Smooth muscle cell (in vitro differentiated cells): ENCODE measurements around the gene SLC26A1. TPM values are rescaled to one million over a fixed set of nuclear protein-coding genes. Genes with fewer than 3 reads are reported as not detected.

Experiments used
- DNase-seq: peaks from one replicate; lab custom pipeline; 2025; ENCODE audit not compliant: unreplicated experiment; lab: John Stamatoyannopoulos, UW
- H2AFZ ChIP-seq: fragments of 200-600 bp; sonication (generic); 2 replicates; pipeline ENCODE4 v1.6.0; 2016; ENCODE audit warnings: antibody characterized with exemption, low read depth, mild to moderate bottlenecking
- H3F3A ChIP-seq: fragments of 200-600 bp; sonication (generic); 2 replicates; pipeline ENCODE4 v1.6.0; 2017; ENCODE audit warnings: antibody characterized with exemption, low read depth
- H3K27ac ChIP-seq: fragments of 200-600 bp; sonication (generic); 2 replicates; pipeline ENCODE4 v1.5.1; 2016; ENCODE audit warnings: low read depth, mild to moderate bottlenecking
- H3K27me3 ChIP-seq: fragments of 200-600 bp; sonication (generic); 2 replicates; pipeline ENCODE4 v1.6.1; 2016; ENCODE audit warnings: low read depth, mild to moderate bottlenecking
- H3K36me3 ChIP-seq: fragments of 200-600 bp; sonication (generic); 2 replicates; pipeline ENCODE4 v1.5.1; 2016; ENCODE audit warnings: low read depth
- H3K4me1 ChIP-seq: fragments of 200-600 bp; sonication (generic); 2 replicates; pipeline ENCODE4 v1.5.1; 2016; ENCODE audit warnings: low read depth
- H3K4me2 ChIP-seq: fragments of 200-600 bp; sonication (generic); 2 replicates; pipeline ENCODE4 v1.6.0; 2016; ENCODE audit warnings: mild to moderate bottlenecking
- H3K4me3 ChIP-seq: fragments of 200-600 bp; sonication (generic); 2 replicates; pipeline ENCODE4 v1.5.1; 2016; ENCODE audit warnings: mild to moderate bottlenecking
- H3K79me2 ChIP-seq: fragments of 200-600 bp; sonication (generic); 2 replicates; pipeline ENCODE4 v1.6.0; 2016; ENCODE audit warnings: low read depth, mild to moderate bottlenecking
- H3K9ac ChIP-seq: fragments of 200-600 bp; sonication (generic); 2 replicates; pipeline ENCODE4 v1.6.0; 2016; ENCODE audit warnings: low read depth
- H3K9me3 ChIP-seq: fragments of 200-600 bp; sonication (generic); replicated peaks from 2 replicates; pipeline ENCODE4 v1.5.1; 2016; ENCODE audit warnings: low read depth
- H4K20me1 ChIP-seq: fragments of 200-600 bp; sonication (generic); 2 replicates; pipeline ENCODE4 v1.6.0; 2016; ENCODE audit warnings: low read depth
- WGBS: methylation state at CpG from one replicate; pipeline ENCODE4 v1.1.7; 2016; ENCODE audit warnings: low lambda C conversion rate; 5-methylcytosine and 5-hydroxymethylcytosine counted together
- polyA plus RNA-seq: library from polyadenylated mRNA; unstranded; fragments of >200 nt; fragmentation: Nextera tagmentation; extraction: Ambion mirVana; gene quantifications from 2 replicates; pipeline ENCODE4 v1.2.1, GENCODE V29; 2016
- total RNA-seq: library from RNA; depleted of rRNA; stranded (reverse); fragments of >200 nt; gene quantifications from 2 replicates; pipeline ENCODE4 v1.2.3, GENCODE V29; 2014
- TF ChIP-seq, protein P1 (sequence below): fragments of 200-600 bp; sonication (generic); IDR thresholded peaks from 2 replicates; pipeline ENCODE4 v1.5.1; 2017; ENCODE audit warnings: borderline replicate concordance, mild to moderate bottlenecking, antibody characterized with exemption; ENCODE audit not compliant: insufficient read depth, poor library complexity, severe bottlenecking

SLC26A1 gene
- total and polyA plus RNA-seq, 2 experiments from 2014 or later: 0.67 to 1.7 TPM

DNA sequence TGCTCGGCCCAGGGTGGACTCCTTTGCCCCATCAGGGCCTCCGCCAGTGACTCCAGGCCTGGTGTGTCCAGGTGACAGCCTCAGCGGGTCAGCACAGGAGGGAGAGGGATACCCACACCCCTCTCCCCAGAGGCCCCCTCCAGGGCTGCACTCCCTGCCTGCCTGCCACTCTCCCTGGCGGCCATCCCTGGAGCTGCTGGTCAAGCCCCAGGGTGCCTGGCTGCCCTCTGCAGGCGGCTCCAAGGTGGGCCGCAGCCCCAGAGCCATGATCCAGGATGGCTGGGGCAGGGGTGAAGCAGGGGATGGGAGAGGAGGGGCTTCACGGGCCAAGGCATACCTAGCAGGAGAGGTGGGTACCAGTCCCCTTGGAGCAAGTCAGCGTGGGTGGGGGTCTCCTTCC lies 22.0 kb upstream of the SLC26A1 start:
- peaks cover 9% of the 10 kb centered on the region for H3F3A ChIP-seq
- 93% methylated on average over 7 of the region's 8 CpGs for WGBS
- DNase-seq: no peak
- H3K4me3 ChIP-seq: no peak overlapping the region
- TF ChIP-seq, protein P1, sequence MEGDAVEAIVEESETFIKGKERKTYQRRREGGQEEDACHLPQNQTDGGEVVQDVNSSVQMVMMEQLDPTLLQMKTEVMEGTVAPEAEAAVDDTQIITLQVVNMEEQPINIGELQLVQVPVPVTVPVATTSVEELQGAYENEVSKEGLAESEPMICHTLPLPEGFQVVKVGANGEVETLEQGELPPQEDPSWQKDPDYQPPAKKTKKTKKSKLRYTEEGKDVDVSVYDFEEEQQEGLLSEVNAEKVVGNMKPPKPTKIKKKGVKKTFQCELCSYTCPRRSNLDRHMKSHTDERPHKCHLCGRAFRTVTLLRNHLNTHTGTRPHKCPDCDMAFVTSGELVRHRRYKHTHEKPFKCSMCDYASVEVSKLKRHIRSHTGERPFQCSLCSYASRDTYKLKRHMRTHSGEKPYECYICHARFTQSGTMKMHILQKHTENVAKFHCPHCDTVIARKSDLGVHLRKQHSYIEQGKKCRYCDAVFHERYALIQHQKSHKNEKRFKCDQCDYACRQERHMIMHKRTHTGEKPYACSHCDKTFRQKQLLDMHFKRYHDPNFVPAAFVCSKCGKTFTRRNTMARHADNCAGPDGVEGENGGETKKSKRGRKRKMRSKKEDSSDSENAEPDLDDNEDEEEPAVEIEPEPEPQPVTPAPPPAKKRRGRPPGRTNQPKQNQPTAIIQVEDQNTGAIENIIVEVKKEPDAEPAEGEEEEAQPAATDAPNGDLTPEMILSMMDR: no peak
- H3K79me2 ChIP-seq: no peaks in the 10 kb centered on the region
- no peaks in the 10 kb centered on the region for H3K9me3 ChIP-seq
- peaks cover 19% of the 10 kb centered on the region for H3K4me1 ChIP-seq
- H3K27me3 ChIP-seq: no peaks in the 10 kb centered on the region
- peaks cover 71% of the 10 kb centered on the region for H4K20me1 ChIP-seq
- no peak overlapping the region for H3K9ac ChIP-seq
- no peaks in the 10 kb centered on the region for H3K36me3 ChIP-seq
- no peak overlapping the region for H3K4me2 ChIP-seq
- H3K27ac ChIP-seq: no peak overlapping the region
- H2AFZ ChIP-seq: no peak overlapping the region

- H3K9me3 ChIP-seq: no peaks in the 10 kb centered on the region
- 95% methylated on average over 36 of the region's 36 CpGs for WGBS
- no peak overlapping the region for H2AFZ ChIP-seq
- no peak for DNase-seq
- no peaks in the 10 kb centered on the region for H3K27me3 ChIP-seq
- no peaks in the 10 kb centered on the region for H3K36me3 ChIP-seq
- no peak overlapping the region for H3K9ac ChIP-seq
- H3K27ac ChIP-seq: no peak overlapping the region
- peaks cover 19% of the 10 kb centered on the region for H3K4me1 ChIP-seq
- H3K79me2 ChIP-seq: no peaks in the 10 kb centered on the region
- H3K4me2 ChIP-seq: no peak overlapping the region
- H3K4me3 ChIP-seq: no peak overlapping the region
- H4K20me1 ChIP-seq: peaks cover 72% of the 10 kb centered on the region
- TF ChIP-seq, protein P1: no peak
- peaks cover 9% of the 10 kb centered on the region for H3F3A ChIP-seq
These were observed 21.3 kb upstream of the SLC26A1 start for GRCh38 chr4:1014291-1015167.

- WGBS: 97% methylated on average over 39 of the region's 43 CpGs
- Histone ChIP-seq H4K20me1 (peaks cover 63% of the 10 kb centered on the region), H3K27ac (no peak overlapping the region), H3K4me1 (peaks cover 12% of the 10 kb centered on the region), H3K9me3 (no peaks in the 10 kb centered on the region), H3K36me3 (no peaks in the 10 kb centered on the region), H3K4me2 (no peak overlapping the region), H3F3A (peaks cover 9% of the 10 kb centered on the region), H3K9ac (no peak overlapping the region), H3K4me3 (no peak overlapping the region), H3K79me2 (no peaks in the 10 kb centered on the region), H3K27me3 (peaks cover 8% of the 10 kb centered on the region), H2AFZ (no peak overlapping the region)
- TF ChIP-seq, protein P1: no peak
- no peak for DNase-seq
These were observed 20.2 kb upstream of the SLC26A1 start for GRCh38 chr4:1013225-1014073.
